DMS53 treated with DMSO at 0.1 percent for 48 hours (cell line): ENCODE measurements around the gene TMC4.
"Not testable (repeated sequence)": the region's sequence is repeated elsewhere in the genome, so short reads cannot be mapped to it uniquely, and the experiment has no call there.

Experiments used
- DNase-seq: peaks from one replicate; lab custom pipeline; 2025; ENCODE audit not compliant: unreplicated experiment; lab: John Stamatoyannopoulos, UW

The TMC4 gene

DNA sequence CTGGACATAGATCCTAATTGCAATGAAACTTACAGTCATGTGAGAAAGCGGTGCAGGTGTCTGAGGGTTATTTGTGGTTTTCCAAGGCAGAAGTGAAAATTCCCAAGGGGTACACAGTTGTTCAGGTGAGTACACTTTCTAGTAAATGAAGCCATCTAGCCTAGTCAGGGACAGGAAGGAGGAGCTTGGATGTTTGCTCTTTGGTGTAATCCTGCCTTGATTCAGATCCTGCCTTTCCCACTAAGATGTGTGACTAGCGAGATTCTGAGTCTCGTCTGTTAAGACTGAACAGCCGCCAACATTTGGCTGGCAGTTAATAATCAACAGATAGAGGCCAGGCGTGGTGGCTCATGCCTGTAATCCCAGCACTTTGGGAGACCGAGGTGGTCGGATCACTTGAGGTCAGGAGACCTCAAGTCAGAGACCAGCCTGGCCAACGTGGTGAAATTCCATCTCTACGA, 30.2 kb upstream of the TMC4 start:
- DNase-seq, result peak; percentile 11

GRCh38 chr19:54201980-54202379, 29.0 kb upstream of the TMC4 start:
- DNase-seq, result no peak

GRCh38 chr19:54201172-54201701, 28.3 kb upstream of the TMC4 start:
- DNase-seq, result no peak

GRCh38 chr19:54199401-54199800, 26.4 kb upstream of the TMC4 start:
- no peak for DNase-seq

DNA sequence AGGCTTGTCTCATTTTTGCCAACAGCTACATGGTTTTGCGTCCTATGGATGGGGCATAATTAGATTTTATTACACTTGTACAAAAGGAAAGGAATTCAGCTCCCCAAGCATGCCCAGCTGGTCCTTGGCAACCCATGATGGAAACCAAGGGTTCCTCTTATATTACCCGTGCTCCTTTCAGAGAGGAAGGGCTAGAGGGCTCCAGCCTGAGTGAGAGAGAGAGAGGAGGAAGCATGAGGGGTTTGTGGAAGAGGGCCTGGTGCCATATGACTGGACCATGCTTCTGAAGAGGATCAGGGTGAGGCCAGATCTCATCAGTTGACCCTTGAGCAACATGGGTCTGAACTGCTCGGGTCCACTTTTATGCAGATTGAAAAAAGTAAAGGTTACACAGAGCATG, 24.2 kb upstream of the TMC4 start:
- DNase-seq, result no peak

DNA sequence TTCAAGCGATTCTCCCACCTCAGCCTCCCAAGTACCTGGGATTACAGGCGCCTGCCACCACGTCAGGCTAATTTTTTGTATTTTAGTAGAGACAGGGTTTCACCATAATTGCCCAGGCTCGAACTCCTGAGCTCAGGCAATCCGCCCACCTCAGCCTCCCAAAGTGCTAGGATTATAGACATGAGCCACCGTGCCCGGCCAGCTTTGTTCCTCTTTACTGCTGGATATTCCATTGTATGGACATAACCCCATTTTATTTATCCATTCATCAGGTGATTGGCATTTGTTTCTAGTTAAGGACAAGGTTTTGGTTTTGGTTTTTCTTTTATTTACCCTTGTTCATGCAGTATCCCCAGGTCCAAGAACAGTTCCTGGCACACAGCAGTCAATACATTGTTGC, 23.6 kb upstream of the TMC4 start:
- DNase-seq, result no peak

DNA sequence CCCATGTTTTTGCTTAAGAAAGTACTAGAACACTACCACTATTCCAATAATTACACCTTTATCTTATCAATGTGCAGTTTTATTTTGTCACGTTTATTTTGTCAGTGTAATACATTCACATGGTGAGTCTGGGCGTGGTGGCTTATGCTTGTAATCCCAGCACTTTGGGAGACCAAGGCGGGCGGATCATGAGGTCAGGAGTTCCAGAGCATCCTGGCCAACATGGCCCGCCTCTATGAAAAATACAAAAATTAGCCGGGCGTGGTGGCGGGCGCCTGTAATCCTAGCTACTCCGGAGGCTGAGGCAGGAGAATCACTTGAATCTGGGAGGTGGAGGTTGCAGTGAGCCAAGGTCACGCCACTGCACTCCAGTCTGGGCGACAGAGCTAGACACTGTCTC, 21.5 kb upstream of the TMC4 start:
- not testable (repeated sequence) for DNase-seq

DNA sequence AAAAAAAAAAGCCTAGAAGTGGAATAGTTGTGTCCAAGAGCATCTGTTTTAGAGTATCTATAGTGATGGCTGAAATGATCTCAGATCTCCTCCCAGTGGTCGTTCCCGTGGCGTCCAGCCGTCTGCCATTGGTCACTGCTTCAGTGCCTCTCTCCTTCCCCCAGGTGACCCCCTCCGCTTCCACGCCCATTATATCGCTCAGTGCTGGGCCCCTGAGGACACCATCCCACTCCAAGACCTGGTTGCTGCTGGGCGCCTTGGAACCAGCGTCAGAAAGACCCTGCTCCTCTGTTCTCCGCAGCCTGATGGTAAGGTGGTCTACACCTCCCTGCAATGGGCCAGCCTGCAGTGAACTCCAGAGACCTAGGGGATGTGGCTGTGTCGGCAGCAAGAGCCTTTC, 20.1 kb upstream of the TMC4 start:
- DNase-seq, result no peak

GRCh38 chr19:54191811-54192453, 19.0 kb upstream of the TMC4 start:
- no peak for DNase-seq

DNA sequence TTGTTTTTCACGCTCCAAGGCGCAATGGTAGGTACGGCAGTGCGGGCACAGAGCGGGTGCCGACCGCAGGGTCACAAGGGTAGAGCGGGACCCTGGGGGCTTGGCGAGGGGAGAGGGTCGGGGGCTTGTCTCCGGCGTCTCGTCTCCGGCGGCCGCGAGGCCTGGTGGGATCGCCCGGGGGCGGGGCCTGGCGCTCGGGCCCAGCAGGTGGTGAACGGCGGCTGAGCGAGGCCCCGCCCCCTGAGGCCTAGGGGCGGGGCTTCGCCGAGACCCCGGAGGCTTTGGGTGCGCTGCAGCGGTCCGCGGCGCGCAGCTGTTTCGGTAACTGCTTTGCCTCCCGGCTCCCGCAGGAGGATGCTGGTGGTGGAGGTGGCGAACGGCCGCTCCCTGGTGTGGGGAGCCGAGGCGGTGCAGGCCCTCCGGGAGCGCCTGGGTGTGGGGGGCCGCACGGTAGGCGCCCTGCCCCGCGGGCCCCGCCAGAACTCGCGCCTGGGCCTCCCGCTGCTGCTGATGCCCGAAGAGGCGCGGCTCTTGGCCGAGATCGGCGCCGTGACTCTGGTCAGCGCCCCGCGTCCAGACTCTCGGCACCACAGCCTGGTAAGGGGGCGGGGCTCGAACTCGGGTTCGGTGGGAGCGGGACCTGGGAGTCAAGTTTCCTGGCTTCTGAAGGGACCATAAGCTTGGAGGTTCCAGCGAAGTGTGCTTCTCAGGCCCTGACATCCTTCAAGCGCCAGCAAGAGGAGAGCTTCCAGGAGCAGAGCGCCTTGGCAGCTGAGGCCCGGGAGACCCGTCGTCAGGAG, 18.3 kb upstream of the TMC4 start, which contains the start of gene TSEN34:
Gene TSEN34, plus strand, starts transcription at position 298 of the 800 bp plus-strand sequence. Its CDS starts 57 bp downstream, at position 355.
- peak; percentile 80 for DNase-seq

- peak; percentile 98 for DNase-seq
These were observed 17.6 kb upstream of the TMC4 start for GRCh38 chr19:54190503-54191010.

- peak; percentile 99 for DNase-seq
These were observed 17.0 kb upstream of the TMC4 start for GRCh38 chr19:54189735-54190502.

DNA sequence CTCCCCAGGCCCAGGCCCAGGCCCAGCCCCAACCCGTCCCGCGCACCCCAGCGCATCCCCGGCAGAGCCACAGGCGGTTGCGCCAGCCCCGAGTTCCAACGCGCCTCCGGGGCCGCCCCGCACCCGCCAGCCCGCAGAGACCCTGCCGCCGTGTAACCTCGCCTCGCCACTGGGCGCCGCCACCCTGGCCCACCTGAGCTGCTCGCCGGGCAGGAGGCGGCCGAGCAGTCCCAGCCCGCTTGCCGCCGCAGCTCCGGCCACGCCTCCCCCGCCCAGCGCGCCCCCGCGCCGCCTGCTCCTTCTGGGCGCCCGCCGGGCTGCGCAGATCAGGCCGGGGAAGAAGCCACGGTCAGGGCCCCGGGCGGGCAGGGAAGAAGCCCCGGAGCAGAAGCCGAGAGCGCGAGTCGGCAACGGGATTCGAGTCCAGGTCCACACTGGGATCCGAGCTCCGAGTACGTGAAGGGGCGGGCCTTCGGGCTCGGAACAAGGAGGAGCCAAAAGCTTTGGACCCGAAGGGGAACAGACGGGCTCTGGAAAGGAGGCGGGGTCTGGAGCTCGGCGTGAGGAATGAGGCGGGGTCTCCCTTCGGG, 16.3 kb upstream of the TMC4 start, which contains the start of gene MBOAT7:
Gene MBOAT7, minus strand, starts transcription at position 436 of the 590 bp plus-strand sequence. CDS start 1,072 bp downstream, outside the sequence.
- peak; percentile 84 for DNase-seq

GRCh38 chr19:54188215-54188871, 15.4 kb upstream of the TMC4 start:
- no peak for DNase-seq

GRCh38 chr19:54186934-54187381, 14.0 kb upstream of the TMC4 start:
- no peak for DNase-seq

DNA sequence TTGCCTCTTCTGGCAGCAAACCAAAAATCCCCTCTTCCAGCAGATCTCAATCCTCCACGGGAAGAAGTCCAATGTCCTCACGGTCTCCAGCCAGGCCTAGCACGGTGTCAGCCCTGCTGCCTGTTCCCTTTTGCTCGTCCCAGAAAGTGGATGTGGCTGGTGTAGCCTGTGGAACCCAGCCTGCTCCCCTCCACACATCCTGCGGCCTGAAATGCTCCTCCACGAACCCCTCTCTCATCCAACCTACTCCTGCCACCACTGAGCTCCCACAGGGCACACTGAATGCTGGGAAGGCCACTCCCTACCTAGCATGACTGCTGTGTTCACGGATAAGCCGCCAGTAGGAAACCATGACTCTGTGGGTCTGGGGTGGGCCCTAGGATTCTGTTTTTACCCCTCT, 13.4 kb upstream of the TMC4 start:
- DNase-seq, result no peak

- DNase-seq, result no peak
These were observed 10.5 kb upstream of the TMC4 start for GRCh38 chr19:54183431-54183830.

- not testable (repeated sequence) for DNase-seq
These were observed 8.9 kb upstream of the TMC4 start for GRCh38 chr19:54181894-54182293.

GRCh38 chr19:54180691-54181091, 7.7 kb upstream of the TMC4 start:
- no peak for DNase-seq

GRCh38 chr19:54179921-54180461, 7.0 kb upstream of the TMC4 start:
- DNase-seq, result no peak
